ENCODE results near the gene ESR1.
"Not testable (repeated sequence)": the region's sequence is repeated elsewhere in the genome, so short reads cannot be mapped to it uniquely, and the experiment has no call there.

ESR1 gene

DNA sequence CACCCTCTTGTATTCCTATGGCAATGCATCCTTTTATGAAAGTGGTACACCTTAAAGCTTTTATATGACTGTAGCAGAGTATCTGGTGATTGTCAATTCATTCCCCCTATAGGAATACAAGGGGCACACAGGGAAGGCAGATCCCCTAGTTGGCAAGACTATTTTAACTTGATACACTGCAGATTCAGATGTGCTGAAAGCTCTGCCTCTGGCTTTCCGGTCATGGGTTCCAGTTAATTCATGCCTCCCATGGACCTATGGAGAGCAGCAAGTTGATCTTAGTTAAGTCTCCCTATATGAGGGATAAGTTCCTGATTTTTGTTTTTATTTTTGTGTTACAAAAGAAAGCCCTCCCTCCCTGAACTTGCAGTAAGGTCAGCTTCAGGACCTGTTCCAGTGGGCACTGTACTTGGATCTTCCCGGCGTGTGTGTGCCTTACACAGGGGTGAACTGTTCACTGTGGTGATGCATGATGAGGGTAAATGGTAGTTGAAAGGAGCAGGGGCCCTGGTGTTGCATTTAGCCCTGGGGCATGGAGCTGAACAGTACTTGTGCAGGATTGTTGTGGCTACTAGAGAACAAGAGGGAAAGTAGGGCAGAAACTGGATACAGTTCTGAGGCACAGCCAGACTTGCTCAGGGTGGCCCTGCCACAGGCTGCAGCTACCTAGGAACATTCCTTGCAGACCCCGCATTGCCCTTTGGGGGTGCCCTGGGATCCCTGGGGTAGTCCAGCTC lies 292.1 kb downstream of the ESR1 start:
- no peak for DNase-seq

- no peak for DNase-seq
Measured at GRCh38 chr6:152100183-152100618, 292.7 kb downstream of the ESR1 start.

GRCh38 chr6:152107973-152108372 lies 300.5 kb downstream of the ESR1 start:
- no peak for DNase-seq

GRCh38 chr6:152110886-152111820 lies 303.7 kb downstream of the ESR1 start:
- no peak for DNase-seq

- no peak for DNase-seq
Measured at GRCh38 chr6:152112491-152113261, 305.2 kb downstream of the ESR1 start.

- no peak for DNase-seq
Measured at GRCh38 chr6:152117156-152118133, 310.0 kb downstream of the ESR1 start.

DNA sequence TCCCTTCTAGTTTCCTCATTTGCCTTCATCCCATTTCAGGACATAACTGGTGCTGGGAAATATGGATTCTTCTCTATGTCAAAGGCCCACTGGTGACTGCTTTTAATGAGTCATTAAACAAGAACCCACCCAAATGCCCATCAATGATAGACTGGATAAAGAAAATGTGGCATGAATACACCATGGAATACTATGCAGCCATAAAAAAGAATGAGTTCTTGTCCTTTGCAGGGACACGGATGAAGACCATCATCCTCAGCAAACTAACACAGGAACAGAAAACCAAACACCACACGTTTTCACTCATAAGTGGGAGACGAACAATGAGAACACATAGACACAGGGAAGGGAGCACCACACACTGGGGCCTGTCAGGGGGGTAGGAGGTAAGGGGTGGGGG lies 310.7 kb downstream of the ESR1 start:
- no peak for DNase-seq

- no peak for DNase-seq
Measured at GRCh38 chr6:152118678-152119077, 311.2 kb downstream of the ESR1 start.

DNA sequence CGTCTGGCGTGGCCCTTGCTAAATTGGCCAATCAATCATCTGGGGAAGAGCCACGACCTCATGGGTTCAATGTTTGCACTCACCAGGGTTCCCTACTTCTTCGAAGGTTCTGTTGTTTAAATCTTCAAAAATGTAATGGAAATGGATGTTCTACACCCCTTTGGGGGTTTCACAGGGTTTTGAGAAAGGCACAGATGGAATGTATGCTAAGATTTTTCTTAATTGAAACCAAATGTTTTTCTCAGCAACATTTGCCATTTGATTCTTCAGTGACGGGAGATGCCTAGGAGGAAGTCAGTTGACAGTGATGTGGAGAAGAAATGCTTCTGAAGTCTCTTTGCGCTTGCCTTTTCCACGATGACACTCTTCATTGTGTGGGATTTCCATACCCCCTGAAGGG lies 312.3 kb downstream of the ESR1 start:
- DNase-seq = no peak

DNA sequence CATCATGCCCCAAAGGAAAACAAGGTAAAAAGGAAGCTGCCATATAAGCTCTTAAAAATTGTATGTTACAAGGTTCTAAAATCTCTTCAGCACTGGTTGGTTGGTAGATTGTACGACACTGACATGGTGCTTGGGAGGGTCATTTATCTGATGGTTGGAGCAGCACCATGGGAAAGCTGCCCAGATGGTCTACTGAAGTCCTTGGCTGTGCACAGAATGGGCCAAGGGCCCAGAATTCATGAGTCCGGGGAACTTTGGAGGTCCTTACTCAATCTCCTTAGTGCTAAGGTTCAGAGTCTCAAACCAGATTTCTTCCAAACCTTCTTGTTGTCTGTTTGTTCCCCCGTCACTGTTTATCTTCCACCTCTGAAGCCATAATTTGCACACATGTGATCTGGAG lies 314.4 kb downstream of the ESR1 start:
- no peak for DNase-seq

DNA sequence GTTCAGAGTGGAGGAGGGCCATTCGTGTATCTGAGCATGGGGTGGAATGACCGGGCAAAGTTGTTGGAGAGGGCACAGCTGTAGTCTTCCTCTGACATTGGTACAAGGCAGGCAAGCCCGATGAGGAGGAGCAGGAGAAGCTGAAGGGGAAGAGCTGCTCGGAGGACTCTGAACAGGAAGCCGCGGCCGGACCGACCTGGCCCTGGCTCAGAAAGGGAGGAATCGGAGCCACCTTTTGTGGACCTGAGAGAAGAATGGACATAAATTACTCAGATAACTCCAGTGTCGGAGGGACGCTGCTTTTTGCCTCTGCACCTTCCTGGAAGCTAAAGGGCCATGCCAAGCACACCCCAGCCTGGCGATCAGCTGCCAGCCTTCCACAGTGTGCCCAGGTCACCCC lies 315.0 kb downstream of the ESR1 start:
- no peak for DNase-seq

- no peak for DNase-seq
Measured at GRCh38 chr6:152123076-152123475, 315.6 kb downstream of the ESR1 start.

GRCh38 chr6:152124429-152125074 lies 317.1 kb downstream of the ESR1 start:
- DNase-seq = no peak

- no peak for DNase-seq
Measured at GRCh38 chr6:152127432-152128165, 320.1 kb downstream of the ESR1 start.

GRCh38 chr6:152129691-152130151 lies 322.2 kb downstream of the ESR1 start:
- no peak for DNase-seq

GRCh38 chr6:152130441-152130840 lies 323.0 kb downstream of the ESR1 start:
- no peak for DNase-seq

- no peak for DNase-seq
Measured at GRCh38 chr6:152135755-152136448, 328.4 kb downstream of the ESR1 start.

GRCh38 chr6:152136449-152136825 lies 329.0 kb downstream of the ESR1 start:
- DNase-seq = no peak

- DNase-seq = not testable (repeated sequence)
Measured at GRCh38 chr6:152138344-152138743, 330.9 kb downstream of the ESR1 start.

- DNase-seq = no peak
Measured at GRCh38 chr6:152142105-152142504, 334.6 kb downstream of the ESR1 start.
